HG02852 (cell line): ENCODE results near the gene CLIP1.
"Not testable (repeated sequence)": the region's sequence is repeated elsewhere in the genome, so short reads cannot be mapped to it uniquely, and the experiment has no call there.

Experiments used
- ATAC-seq: cut with Tn5 transposase; IDR thresholded peaks from one replicate; pipeline ENCODE4 v1.9.1; 2021; ENCODE audit warnings: mild to moderate bottlenecking, moderate library complexity; ENCODE audit not compliant: unreplicated experiment

The CLIP1 gene

DNA sequence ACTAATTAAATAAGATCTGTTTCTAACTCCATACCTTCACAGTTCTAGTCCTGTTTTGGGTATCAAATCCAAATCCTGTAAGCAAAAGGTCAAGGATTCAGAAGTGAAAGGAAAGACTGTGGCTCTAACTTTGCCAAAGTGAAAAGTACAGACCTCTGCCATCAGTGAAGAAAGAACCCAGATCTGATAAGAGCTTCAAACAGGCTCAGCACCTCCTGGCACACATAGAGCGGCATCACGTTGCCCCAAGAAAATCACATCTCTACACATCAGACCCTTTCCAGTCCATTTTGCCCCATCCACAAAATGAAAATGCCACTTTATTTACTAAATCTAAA, 23.2 kb downstream of the CLIP1 start:
- ATAC-seq: no peak

DNA sequence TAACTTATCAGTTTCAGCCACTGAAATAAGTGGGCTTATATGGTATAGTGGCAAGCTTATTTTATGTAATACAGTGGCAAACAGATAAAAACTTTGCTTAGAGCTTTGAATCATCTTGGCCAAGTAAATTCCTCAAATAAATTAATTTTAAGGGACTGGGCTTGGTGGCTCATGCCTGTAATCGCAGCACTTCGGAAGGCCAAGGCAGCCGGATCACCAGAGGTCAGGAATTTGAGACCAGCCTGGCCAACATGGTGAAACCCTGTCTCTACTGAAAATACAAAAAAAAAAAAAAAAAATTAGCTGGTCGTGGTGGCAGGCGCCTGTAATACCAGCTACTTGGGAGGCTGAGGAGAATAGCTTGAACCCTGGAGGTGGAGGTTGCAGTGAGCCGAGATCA, 24.5 kb downstream of the CLIP1 start:
- ATAC-seq: not testable (repeated sequence)

GRCh38 chr12:122395319-122395718, 27.1 kb downstream of the CLIP1 start:
- ATAC-seq: no peak

- no peak for ATAC-seq
Measured at GRCh38 chr12:122394626-122395194, 27.8 kb downstream of the CLIP1 start.

- ATAC-seq: no peak
Measured at GRCh38 chr12:122393817-122394216, 28.7 kb downstream of the CLIP1 start.

DNA sequence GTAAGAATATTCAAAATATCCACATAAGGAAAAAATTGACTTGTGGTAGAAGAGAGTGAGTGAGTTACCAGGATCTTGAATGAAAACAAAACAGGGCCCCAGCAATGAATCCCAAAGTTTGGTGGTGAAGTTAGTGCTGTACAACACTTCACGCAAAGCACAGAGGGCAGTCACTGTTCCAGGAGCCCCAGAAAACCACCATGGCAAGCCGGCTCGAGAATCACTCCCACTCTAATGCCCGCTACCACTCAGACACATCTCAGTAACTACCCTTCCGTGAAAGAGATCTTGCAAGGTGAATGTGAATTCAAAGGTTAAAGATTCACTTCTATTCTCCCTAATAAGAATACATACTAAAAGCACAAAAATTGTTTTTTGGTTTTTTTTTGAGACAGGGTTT, 30.1 kb downstream of the CLIP1 start:
- ATAC-seq: no peak

DNA sequence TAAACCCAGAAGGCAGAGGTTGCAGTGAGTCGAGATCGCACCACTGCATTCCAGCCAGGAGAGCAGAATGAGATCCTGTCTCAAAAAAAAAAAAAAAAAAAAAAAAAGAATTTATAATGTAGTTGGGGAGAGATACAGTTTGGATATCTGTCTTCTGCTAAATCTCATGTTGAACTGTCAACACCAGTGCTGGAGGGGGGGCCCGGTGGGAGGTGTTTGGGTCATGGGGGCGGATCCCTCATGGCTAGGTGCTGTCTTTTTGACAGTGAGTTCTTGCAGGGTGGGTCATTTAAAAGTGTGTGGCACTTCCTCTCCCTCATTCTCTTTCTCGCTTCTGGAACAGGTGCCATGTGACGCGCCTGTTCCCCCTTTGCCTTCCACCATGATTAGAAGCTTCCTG, 32.8 kb downstream of the CLIP1 start:
- ATAC-seq: no peak

DNA sequence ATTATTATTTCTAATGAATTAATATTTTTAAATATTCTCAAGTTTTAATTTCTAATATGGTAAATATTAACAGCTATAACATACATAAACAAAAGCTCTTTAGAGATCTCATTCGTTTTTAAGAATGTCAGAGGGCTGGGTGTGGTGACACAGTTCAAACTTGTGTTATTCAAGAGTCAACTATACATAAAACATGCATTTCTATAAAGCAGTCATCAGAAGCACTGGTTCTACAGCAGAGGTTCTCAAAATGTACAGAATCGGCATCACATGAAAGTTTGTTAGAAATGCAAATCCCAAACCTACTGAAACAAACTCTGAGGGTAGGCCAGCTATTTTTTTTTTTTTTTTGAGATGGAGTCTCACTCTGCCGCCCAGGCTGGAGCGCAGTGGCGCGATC, 34.6 kb downstream of the CLIP1 start:
- no peak for ATAC-seq

GRCh38 chr12:122385171-122386016, 37.1 kb downstream of the CLIP1 start:
- ATAC-seq: no peak

- ATAC-seq: no peak
Measured at GRCh38 chr12:122382919-122383350, 39.5 kb downstream of the CLIP1 start.

DNA sequence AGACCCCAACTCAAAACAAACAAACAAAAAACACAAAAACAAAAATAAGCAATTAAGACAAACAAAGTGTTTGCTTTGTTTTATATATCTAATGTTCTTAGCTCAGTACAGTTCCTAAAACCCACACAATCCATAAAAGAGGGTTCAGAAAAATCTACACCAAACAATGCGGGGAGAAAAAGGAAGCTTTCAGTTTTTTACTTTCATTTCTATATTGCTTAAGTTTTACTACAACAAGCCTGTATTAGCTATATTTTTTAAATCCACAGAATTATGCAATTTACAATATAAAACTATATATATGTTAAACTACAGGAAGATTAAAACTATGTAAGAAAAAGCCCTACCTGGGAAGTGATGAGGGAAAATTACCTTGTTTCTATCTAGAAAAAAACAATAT, 41.4 kb downstream of the CLIP1 start:
- ATAC-seq: no peak

DNA sequence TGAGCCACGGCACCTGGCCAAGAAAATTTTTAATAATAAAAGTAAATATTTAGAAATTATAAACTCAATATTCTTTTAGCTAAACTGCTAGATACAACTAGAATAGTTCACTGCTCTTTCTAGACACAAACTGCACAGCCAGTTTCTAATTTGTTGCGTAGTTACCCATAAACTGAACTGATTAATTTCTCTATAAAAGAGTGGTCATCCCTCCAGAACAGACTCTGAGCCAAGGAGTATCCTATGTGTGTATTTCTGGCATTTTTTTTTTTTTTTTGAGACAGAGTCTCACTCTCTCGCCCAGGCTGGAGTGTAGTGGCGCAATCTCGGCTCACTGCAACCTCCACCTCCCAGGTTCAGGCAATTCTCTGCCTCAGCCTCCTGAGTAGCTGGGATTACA, 45.7 kb downstream of the CLIP1 start:
- not testable (repeated sequence) for ATAC-seq

DNA sequence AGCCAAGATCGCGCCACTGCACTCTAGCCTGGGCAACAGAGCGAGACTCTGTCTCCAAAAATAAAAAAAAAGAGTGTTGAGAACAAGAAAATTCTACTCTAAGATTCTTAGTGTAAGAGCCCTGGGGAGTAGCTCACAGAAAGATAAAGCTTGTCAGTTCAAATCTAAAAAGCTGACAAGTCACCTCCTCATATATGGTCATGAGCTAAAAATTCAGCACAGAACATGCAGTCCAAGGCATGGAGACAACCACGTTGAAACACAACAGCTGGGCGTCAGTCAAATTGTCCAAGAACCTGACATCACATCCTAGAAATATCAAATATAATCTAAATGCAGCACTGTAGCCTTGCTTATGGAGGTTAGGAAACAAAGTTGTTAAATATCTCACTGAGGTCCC, 47.8 kb downstream of the CLIP1 start:
- ATAC-seq: no peak

GRCh38 chr12:122371475-122372045, 50.9 kb downstream of the CLIP1 start:
- no peak for ATAC-seq

- ATAC-seq: no peak
Measured at GRCh38 chr12:122368361-122369073, 54.0 kb downstream of the CLIP1 start.

DNA sequence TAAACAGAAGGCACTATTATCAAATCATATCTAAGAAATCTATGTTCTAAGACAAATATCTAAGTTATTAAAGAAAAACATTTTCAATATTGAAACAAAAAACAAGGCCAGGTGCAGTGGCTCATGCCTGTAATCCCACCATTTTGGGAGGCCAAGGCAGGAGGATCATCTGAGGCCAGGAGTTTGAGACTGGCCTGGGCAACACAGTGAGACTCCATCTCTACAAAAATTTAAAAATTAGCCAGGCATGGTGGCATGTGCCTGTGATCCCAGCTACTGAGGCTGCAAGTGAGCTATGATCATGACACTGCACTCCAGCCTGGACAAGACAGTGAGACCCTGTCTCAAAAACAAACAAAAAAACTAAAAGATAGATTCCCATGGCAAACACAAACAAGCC, 54.8 kb downstream of the CLIP1 start:
- not testable (repeated sequence) for ATAC-seq

- ATAC-seq: no peak
Measured at GRCh38 chr12:122366685-122367475, 55.6 kb downstream of the CLIP1 start.

GRCh38 chr12:122365226-122365625, 57.2 kb downstream of the CLIP1 start:
- ATAC-seq: not testable (repeated sequence)

GRCh38 chr12:122363782-122364181, 58.7 kb downstream of the CLIP1 start:
- ATAC-seq: no peak

GRCh38 chr12:122362755-122363154, 59.7 kb downstream of the CLIP1 start:
- ATAC-seq: no peak

DNA sequence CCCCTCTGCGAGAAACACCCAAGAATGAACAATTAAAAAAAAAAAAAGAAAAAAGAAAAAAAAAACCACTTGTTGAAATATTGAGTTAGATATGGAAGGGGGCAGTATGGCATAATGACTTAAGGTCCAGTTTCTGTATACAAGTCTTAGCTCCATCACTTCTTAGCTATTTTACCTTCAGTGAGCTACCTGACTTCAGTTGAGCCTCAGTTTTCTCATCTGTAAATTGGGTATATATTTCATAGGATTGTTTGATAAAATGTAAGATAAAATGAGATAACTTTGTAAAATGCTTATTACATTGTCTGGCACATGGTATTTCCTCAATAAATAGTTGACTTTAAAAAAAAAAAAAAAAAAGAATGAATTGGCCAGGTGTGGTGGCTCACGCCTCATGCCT, 64.1 kb downstream of the CLIP1 start:
- not testable (repeated sequence) for ATAC-seq
